Motor neuron (in vitro differentiated cells): ENCODE measurements around the gene PLD4. TPM values are rescaled to one million over a fixed set of nuclear protein-coding genes. Genes with fewer than 3 reads are reported as not detected.
"Not testable (repeated sequence)": the region's sequence is repeated elsewhere in the genome, so short reads cannot be mapped to it uniquely, and the experiment has no call there.

Experiments used
- ATAC-seq, 8 experiments: fragments of 200-7000 bp; cut with Tn5 transposase; replicated peaks in 6 of 8; 2 replicates each; pipeline ENCODE4 v1.8.0; 2021; ENCODE audit warnings: mild to moderate bottlenecking in 8 of 8, moderate library complexity in 8 of 8
- H3K27ac ChIP-seq, 2 donors: fragments of 250-450 bp; sonication (Bioruptor Pico); 2 replicates each; pipeline ENCODE4 v1.9.0; 2021; ENCODE audit warnings: antibody characterized with exemption in 2 of 2, mild to moderate bottlenecking in 2 of 2, moderate library complexity in 1 of 2
- H3K4me1 ChIP-seq, 2 donors: fragments of 250-450 bp; sonication (Bioruptor Pico); replicated peaks in 1 of 2; 2 replicates each; pipeline ENCODE4 v1.6.1; 2021; ENCODE audit warnings: antibody characterized with exemption in 2 of 2, mild to moderate bottlenecking in 2 of 2, moderate library complexity in 1 of 2
- H3K4me3 ChIP-seq, 5 donors: fragments of 250-450 bp; sonication (Bioruptor Pico); 2 replicates each; pipeline ENCODE4 v1.9.0; 2021; ENCODE audit warnings: antibody characterized with exemption in 5 of 5, mild to moderate bottlenecking in 5 of 5, moderate library complexity in 4 of 5
- WGBS, 10 experiments: fragments of 450-650 bp; shearing (Covaris generic); methylation state at CpG; one replicate each; pipeline ENCODE4 v1.0.0; 2022; 5-methylcytosine and 5-hydroxymethylcytosine counted together
- in situ Hi-C, 9 experiments: fragments of 400-800 bp; cut with MboI; loops; one replicate each; pipeline ENCODE4 v1.15.0; 2021; ENCODE audit warnings: low sequenced_read_pairs in 9 of 9, low pct_unique_long_range_greater_than_20kb in 2 of 9; ENCODE audit not compliant: unreplicated experiment in 9 of 9
- total RNA-seq, 8 experiments: library from RNA; unstranded; fragments of 300-600 nt; gene quantifications; 2 replicates each; pipeline versions ENCODE4 v1.2.3 to v1.2.4, GENCODE V29; 2022

The PLD4 gene
- total RNA-seq, 8 experiments from 2014 or later = 0.09 to 1.1 (median 0.41) TPM

DNA sequence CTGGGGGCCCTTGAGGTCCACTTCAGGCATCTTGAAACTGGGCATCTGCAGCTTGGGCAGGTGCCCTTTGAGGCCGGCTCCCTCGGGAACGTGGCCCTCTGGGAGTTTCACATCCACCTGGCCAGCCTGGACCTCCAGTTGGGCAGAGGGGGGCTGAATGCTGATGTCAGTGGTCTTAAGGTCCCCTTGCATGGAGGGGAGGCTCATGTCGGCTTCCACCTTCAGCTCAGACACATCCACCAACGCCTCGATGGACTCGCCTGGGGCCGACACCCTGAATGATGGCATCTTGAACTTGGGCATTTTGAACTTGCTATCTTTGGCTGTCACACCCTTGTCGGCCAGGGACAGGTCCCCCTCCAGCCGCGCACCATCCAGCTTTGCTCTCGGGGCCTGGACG is 22.5 kb downstream of the PLD4 start:
- H3K27ac ChIP-seq, ATAC-seq, H3K4me1 ChIP-seq, H3K4me3 ChIP-seq, in situ Hi-C loops: not testable (repeated sequence)
- 80 to 100% (median 96%) methylated on average over 1 to 8 of the region's 13 CpGs; no CpG with 5 or more reads in 5 of the 10 experiments for WGBS, 10 experiments

DNA sequence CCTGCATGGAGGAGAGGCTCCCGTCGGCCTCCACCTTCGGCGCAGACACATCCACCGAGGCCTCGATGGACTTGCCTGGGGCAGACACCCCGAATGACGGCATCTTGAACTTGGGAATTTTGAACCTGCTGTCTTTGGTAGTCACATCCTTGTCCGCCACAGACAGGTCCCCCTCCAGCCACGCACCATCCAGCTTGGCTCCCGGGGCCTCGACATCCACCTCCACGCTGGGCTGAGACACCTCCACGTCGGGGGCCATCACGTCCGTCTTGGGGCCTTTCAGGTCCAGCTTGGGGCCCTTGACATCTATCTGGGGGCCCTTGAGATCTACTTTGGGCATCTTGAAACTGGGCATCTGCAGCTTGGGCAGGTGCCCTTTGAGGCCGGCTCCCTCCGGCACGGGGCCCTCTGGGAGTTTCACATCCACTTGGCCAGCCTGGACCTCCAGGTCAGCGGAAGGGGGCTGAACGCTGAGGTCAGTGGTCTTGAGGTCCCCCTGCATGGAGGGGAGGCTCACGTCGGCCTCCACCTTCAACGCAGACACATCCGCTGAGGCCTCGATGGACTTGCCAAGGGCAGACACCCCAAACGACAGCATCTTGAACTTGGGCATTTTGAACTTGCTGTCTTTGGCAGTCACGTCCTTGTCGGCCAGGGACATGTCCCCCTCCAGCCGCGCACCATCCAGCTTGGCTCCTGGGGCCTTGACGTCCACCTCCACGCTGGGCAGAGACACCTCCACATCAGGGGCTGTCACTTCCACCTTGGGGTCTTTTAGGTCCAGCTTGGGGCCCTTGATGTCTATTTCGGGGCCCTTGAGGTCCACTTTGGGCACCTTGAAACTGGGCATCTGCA is 23.4 kb downstream of the PLD4 start:
- WGBS, 10 experiments = 65 to 100% (median 75%) methylated on average over 2 to 16 of the region's 35 CpGs; no CpG with 5 or more reads in 5 of the 10 experiments
- ATAC-seq, in situ Hi-C loops, H3K4me1 ChIP-seq, H3K4me3 ChIP-seq, H3K27ac ChIP-seq: not testable (repeated sequence)

DNA sequence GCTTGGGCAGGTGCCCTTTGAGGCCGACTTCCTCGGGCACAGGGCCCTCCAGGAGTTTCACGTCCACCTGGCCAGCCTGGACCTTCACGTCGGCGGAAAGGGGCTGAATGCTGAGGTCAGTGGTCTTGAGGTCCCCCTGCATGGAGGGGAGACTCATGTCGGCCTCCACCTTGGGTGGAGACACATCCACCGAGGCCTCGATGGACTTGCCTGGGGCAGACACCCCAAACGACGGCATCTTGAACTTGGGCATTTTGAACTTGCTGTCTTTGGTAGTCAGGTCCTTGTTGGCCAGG is 24.0 kb downstream of the PLD4 start:
- Histone ChIP-seq H3K27ac (no peak overlapping the region), H3K4me3 (no peak overlapping the region), H3K4me1 (no peaks in the 10 kb centered on the region)
- WGBS, 10 experiments = 100% methylated on average over 1 of the region's 11 CpGs; no CpG with 5 or more reads in 9 of the 10 experiments
- in situ Hi-C loops = no loop called here
- no peak for ATAC-seq

DNA sequence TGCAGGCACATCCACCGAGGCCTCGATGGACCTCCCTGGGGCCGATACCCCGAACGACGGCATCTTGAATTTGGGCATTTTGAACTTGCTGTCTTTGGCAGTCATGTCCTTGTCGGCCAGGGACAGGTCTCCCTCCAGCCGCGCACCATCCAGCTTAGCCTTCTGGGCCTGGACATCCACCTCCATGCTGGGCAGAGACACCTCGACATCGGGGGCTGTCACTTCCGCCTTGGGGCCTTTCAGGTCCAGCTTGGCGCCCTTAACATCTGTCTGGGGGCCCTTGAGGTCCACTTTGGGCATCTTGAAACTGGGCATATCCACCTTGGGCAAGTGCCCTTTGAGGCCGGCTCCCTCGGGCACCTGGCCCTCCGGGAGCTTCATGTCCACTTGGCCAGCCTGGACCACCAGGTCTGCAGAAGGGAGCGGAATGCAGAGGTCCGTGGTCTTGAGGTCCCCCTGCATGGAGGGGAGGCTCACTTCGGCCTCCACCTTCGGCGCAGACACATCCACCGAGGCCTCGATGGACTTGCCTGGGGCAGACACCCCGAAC is 24.8 kb downstream of the PLD4 start:
- ATAC-seq, H3K27ac ChIP-seq, H3K4me1 ChIP-seq, in situ Hi-C loops, H3K4me3 ChIP-seq: not testable (repeated sequence)
- 81 to 100% (median 100%) methylated on average over 1 to 4 of the region's 24 CpGs; no CpG with 5 or more reads in 7 of the 10 experiments for WGBS, 10 experiments

DNA sequence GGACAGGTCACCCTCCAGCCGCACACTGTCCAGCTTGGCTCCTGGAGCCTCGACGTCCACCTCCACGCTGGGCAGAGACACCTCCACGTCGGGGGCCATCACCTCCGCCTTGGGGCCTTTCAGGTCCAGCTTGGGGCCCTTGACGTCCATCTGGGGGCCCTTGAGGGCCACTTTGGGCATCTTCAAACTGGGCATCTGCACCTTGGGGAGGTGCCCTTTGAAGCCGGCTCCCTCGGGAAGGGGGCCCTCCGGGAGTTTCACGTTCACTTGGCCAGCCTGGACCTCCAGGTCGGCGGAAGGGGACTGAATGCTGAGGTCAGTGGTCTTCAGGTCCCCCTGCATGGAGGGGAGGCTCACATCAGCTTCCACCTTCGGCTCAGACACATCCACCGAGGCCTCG is 25.3 kb downstream of the PLD4 start:
- no peak overlapping the region for H3K27ac ChIP-seq
- WGBS, 10 experiments = no CpG with 5 or more reads among the region's 17 CpGs
- no peak overlapping the region for H3K4me3 ChIP-seq
- in situ Hi-C loops = no loop called here
- no peak for ATAC-seq
- H3K4me1 ChIP-seq = no peaks in the 10 kb centered on the region

DNA sequence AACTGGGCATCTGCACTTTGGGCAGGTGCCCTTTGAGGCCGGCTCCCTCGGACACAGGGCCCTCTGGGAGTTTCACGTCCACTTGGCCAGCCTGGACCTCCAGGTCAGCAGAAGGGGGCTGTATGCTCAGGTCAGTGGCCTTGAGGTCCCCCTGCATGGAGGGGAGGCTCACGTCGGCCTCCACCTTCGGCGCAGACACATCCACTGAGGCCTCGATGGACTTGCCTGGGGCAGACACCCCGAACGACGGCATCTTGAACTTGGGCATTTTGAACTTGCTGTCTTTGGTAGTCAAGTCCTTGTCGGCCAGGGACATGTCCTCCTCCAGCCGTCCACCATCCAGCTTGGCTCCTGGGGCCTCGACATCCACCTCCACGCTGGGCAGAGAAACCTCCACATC is 26.0 kb downstream of the PLD4 start:
- no CpG with 5 or more reads among the region's 15 CpGs for WGBS, 10 experiments
- H3K4me1 ChIP-seq, in situ Hi-C loops, H3K4me3 ChIP-seq, H3K27ac ChIP-seq, ATAC-seq: not testable (repeated sequence)

DNA sequence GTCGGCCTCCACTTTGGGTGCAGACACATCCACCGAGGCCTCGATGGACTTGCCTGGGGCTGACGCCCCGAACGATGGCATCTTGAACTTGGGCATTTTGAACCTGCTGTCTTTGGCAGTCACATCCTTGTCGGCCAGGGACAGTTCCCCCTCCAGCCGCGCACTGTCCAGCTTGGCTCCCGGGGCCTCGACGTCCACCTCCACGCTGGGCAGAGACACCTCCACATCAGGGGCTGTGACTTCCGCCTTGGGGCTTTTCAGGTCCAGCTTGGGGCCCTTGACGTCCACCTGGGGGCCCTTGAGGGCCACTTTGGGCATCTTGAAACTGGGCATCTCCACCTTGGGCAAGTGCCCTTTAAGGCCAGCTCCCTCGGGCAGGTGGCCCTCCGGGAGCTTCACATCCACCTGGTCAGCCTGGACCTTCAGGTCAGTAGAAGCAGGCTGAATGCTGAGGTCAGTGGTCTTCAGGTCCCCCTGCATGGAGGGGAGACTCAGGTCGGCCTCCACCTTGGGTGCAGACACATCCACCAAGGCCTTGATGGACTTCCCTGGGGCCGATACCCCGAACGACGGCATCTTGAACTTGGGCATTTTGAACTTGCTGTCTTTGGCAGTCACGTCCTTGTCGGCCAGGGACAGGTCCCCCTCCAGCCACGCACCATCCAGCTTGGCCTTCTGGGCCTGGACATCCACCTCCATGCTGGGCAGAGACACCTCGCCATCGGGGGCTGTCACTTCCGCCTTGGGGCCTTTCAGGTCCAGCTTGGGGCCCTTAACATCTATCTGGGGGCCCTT is 27.4 kb downstream of the PLD4 start:
- ATAC-seq, in situ Hi-C loops, H3K4me3 ChIP-seq, H3K4me1 ChIP-seq, H3K27ac ChIP-seq: not testable (repeated sequence)
- 33 to 88% (median 73%) methylated on average over 1 to 13 of the region's 28 CpGs; no CpG with 5 or more reads in 6 of the 10 experiments for WGBS, 10 experiments

DNA sequence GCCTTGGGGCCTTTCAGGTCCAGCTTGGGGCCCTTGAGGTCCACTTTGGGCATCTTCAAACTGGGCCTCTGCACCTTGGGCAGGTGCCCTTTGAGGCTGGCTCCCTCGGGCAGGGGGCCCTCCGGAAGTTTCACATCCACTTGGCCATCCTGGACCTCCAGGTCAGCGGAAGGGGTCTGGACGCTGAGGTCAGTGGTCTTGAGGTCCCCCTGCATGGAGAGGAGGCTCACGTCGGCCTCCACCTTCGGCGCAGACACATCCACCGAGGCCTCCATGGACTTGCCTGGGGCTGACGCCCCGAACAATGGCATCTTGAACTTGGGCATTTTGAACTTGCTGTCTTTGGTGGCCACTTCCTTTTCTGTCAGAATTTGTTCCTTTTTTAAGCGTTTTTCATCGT is 28.4 kb downstream of the PLD4 start:
- in situ Hi-C loops = no loop called here

DNA sequence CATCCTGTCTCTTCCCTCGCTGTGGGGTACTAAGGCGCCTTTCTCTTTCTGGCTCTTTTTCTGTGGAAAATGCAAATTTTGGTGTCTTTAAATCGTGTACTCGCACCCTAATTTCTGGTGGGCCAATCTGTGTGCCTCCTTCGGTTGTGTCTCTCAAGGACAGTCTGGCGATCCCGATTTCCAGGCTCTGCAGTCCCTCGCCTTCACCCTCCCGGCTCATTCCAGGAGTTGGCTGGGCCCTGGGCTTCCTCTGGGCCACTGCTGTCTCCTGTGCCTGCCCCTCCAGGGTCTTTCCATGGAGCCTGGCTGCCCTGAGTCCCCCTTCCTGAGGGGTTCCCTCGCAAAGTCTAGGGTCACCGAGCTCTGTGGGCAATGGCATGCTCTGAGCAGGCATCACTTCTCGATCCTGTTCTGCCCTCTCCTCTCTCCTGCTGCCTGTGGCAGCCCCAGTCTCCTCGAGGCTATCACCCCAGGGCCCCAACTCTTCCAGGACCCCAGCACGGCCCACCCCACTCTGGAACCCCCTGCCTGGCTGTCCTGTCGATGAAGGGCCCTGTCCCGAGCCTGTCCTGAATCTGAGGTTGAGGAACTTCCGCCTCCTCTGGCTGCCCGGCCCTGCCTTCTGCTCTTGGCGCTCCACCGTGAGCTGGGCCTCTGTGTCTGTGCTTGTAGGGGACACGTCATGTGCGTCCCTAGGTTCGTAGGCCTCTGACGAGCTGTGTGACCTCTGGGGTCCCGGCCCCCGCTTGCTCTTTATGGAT is 29.4 kb downstream of the PLD4 start:
- Histone ChIP-seq H3K4me3 (no peak overlapping the region), H3K27ac (no peak overlapping the region), H3K4me1 (no peaks in the 10 kb centered on the region)
- 58 to 100% (median 83%) methylated on average over 1 to 12 of the region's 26 CpGs; no CpG with 5 or more reads in 1 of the 10 experiments for WGBS, 10 experiments
- in situ Hi-C loops = no loop called here
- ATAC-seq = no peak

More for the DNA sequence above, 28.4 kb downstream of the PLD4 start:
- Histone ChIP-seq H3K4me3 (no peak overlapping the region), H3K4me1 (no peaks in the 10 kb centered on the region), H3K27ac (no peak overlapping the region)
- ATAC-seq = no peak
- 40 to 100% (median 71%) methylated on average over 1 to 10 of the region's 13 CpGs; no CpG with 5 or more reads in 1 of the 10 experiments for WGBS, 10 experiments

DNA sequence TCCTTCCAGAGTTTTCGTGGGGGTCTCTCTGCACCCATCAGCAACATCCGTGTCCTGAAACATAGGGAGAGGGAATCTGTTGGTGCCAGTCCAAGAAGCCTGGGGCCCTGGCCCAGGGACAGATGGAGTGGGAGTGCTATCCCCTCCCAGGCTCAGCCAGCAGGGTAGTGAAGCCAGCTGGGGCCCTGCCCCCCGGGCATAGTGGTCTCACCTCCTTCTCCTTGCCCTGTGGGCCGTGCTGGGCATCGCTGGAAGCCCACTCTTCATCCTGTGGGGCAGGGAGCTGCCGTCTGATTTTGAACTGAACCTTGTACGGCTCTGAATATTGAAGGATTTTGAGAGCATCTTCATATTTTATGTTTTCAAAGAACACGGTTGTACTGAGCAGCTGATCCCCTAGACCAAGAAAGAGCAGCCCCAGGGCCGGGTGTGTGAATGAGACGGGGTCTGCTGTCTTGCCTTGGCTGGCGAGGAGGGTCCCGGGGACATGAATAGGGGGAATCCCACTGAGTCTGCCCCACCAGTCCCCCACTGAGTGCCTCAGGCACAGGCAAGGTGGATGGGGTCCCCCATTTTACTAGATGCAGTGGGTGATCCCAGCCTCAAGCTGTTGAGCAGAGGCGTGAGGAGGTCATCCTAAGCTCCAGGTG is 30.2 kb downstream of the PLD4 start:
- in situ Hi-C loops = no loop called here
- 40 to 76% (median 61%) methylated on average over 2 to 6 of the region's 13 CpGs; no CpG with 5 or more reads in 4 of the 10 experiments for WGBS, 10 experiments
- no peak for ATAC-seq

DNA sequence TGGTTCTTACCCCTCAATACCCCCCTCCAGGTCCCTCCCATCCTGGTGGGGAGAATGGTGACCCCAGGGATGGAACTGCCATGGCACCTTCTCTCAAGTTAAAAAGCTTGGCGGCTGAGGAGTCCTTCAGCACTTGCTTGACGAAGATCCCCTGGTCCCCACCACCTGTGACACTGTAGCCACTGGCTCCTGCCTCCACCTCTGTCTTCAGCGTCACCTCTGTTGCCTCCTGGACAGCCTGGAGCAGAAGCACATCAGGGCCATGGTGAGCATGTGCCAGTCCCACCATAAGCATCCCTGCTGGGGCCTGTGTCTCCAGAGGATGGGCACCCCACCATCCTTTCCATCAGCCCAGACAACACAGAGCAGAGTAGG is 30.7 kb downstream of the PLD4 start:
- H3K4me3 ChIP-seq = no peak overlapping the region
- H3K4me1 ChIP-seq = no peaks in the 10 kb centered on the region
- H3K27ac ChIP-seq = no peak overlapping the region
- no peak for ATAC-seq
- in situ Hi-C loops = no loop called here
- WGBS, 10 experiments = no CpG with 5 or more reads among the region's 3 CpGs

More for the DNA sequence above, 30.2 kb downstream of the PLD4 start:
- Histone ChIP-seq H3K27ac (no peak overlapping the region), H3K4me3 (no peak overlapping the region), H3K4me1 (no peaks in the 10 kb centered on the region)

DNA sequence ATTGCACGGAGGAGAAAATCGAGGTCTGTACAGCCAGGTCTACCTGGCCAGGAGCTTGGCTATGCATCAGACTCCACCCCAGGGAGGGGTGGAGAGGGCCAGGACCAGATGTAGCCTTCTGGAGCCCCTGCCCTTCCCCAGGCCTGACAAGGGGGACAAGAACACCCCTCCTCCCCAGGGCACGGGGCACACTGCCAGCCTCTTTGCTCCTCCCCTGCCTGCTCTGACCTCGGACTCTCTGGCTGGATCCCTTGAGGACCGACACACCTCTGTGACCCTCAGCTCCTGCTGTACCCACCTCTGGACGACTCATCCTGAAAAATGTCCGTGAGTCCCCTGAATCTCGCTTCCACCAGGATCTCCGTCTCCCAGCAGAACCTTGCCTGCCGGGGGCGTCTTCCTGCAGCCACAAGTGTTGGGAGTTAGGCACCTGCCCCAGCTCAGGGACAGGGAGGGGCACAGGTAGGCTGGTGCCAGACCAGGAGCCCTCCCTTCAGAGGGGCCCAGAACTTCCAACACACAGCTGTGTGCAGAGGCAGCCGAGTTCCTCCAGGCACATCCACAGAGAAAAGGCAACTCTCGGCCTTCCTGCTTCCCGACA is 31.7 kb downstream of the PLD4 start:
- no peak overlapping the region for H3K4me3 ChIP-seq
- no peaks in the 10 kb centered on the region for H3K4me1 ChIP-seq
- in situ Hi-C loops = no loop called here
- ATAC-seq = no peak
- H3K27ac ChIP-seq = no peak overlapping the region
- WGBS, 10 experiments = 47 to 92% (median 67%) methylated on average over 4 to 6 of the region's 14 CpGs; no CpG with 5 or more reads in 7 of the 10 experiments
